HepG2 (cell line): ENCODE data around the gene THRA.

ENCODE experiments used
- KMT2B ChIP-seq: IDR thresholded peaks from 2 replicates; pipeline ENCODE4 v1.6.1; 2016; ENCODE audit warnings: missing genetic modification reagents, missing compliant biosample characterization
- MAFG ChIP-seq: sonication (generic); formaldehyde crosslinking; IDR thresholded peaks from 2 replicates; pipeline ENCODE4 v1.5.1; 2020; ENCODE audit warnings: mild to moderate bottlenecking, missing genetic modification reagents
- NR2C2 ChIP-seq: sonication (generic); formaldehyde crosslinking; IDR thresholded peaks from 2 replicates; pipeline ENCODE4 v1.4.0; 2020; ENCODE audit warnings: missing genetic modification reagents, mild to moderate bottlenecking, moderate library complexity, borderline replicate concordance
- ZNF205 ChIP-seq: IDR thresholded peaks from 2 replicates; pipeline ENCODE4 v1.6.1; 2018; ENCODE audit warnings: missing biosample characterization, missing genetic modification reagents
- TF ChIP-seq, protein P1 (sequence below): sonication (generic); formaldehyde crosslinking; IDR thresholded peaks from 2 replicates; pipeline ENCODE4 v1.5.0; 2020; ENCODE audit warnings: mild to moderate bottlenecking, missing genetic modification reagents, moderate library complexity
- TF ChIP-seq, protein P2 (sequence below): IDR thresholded peaks from 2 replicates; pipeline ENCODE4 v1.6.1; 2016; ENCODE audit warnings: low read depth

DNA sequence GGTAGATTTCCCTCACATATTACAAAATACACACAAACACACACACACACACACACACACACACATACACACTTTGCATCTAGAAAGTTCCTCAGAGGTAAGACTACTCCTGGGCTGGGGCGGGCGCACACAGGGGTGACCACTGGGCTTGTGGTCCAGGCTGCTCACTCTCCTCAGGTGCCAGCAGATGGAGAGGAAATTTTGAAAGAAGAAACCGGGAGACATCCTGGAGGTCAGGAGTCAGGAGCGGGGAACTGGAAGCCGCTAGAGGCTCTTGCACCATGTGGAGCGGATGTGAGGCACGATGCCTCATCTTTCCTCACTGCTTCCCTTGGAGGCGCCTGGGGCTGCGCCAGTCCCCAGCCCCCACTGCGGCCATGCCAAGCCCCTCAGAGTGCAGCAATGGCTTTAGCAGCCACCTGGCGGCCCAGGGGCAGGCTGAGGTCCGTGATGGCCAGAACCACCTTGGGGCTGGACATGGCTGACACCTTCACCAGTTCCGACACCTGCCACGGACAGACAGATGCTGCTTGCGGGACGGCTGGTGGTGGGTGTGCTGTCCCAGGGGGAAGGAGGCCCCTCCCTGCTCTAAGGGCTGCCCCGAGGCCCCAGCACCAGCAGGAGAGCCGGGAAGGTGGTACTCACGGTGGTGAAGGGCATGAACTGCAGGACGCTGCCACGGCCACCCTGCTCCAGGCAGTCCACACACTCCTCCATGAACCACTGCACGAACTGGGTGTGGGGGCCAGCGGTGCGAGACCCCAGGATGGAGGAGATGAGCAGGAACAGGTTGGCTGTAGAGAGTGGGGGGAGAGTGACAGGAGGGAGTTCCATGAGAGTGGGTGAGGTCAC is 43.4 kb upstream of the THRA start:
- TF ChIP-seq, protein P1, sequence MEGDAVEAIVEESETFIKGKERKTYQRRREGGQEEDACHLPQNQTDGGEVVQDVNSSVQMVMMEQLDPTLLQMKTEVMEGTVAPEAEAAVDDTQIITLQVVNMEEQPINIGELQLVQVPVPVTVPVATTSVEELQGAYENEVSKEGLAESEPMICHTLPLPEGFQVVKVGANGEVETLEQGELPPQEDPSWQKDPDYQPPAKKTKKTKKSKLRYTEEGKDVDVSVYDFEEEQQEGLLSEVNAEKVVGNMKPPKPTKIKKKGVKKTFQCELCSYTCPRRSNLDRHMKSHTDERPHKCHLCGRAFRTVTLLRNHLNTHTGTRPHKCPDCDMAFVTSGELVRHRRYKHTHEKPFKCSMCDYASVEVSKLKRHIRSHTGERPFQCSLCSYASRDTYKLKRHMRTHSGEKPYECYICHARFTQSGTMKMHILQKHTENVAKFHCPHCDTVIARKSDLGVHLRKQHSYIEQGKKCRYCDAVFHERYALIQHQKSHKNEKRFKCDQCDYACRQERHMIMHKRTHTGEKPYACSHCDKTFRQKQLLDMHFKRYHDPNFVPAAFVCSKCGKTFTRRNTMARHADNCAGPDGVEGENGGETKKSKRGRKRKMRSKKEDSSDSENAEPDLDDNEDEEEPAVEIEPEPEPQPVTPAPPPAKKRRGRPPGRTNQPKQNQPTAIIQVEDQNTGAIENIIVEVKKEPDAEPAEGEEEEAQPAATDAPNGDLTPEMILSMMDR (CRISPR knock-in tag): no peak
- TF ChIP-seq NR2C2 (CRISPR knock-in tag): no peak
- no peak for TF ChIP-seq ZNF205 (CRISPR knock-in tag)
- TF ChIP-seq KMT2B (CRISPR knock-in tag): no peak
- TF ChIP-seq, protein P2, sequence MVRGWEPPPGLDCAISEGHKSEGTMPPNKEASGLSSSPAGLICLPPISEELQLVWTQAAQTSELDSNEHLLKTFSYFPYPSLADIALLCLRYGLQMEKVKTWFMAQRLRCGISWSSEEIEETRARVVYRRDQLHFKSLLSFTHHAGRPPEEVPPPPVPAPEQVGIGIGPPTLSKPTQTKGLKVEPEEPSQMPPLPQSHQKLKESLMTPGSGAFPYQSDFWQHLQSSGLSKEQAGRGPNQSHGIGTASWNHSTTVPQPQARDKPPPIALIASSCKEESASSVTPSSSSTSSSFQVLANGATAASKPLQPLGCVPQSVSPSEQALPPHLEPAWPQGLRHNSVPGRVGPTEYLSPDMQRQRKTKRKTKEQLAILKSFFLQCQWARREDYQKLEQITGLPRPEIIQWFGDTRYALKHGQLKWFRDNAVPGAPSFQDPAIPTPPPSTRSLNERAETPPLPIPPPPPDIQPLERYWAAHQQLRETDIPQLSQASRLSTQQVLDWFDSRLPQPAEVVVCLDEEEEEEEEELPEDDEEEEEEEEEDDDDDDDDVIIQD (CRISPR knock-in tag): no peak
- TF ChIP-seq MAFG (CRISPR knock-in tag): no peak
